ENCODE data around the gene ARAP3. TPM values are rescaled to one million over a fixed set of nuclear protein-coding genes. Genes with fewer than 3 reads are reported as not detected.

ARAP3 gene
- total and polyA plus RNA-seq, 9 of the 15 experiments (the other 6 are each of a cell fraction or from before 2014, with no cell fraction given), result 0.83 to 25.7 (median 6.4) TPM

GRCh38 chr5:141641634-141642267, 40.3 kb downstream of the ARAP3 start (continued):
- TF ChIP-seq ERF (CRISPR knock-in tag; IDR thresholded peaks at IDR 0.05) (no peak), ZNF232 (CRISPR knock-in tag; IDR thresholded peaks at IDR 0.05) (no peak), CHD2 (IDR thresholded peaks at IDR 0.05; ENCODE audit: low read depth, low read length) (no peak), RBM14 (IDR thresholded peaks at IDR 0.05; ENCODE audit: borderline replicate concordance, insufficient read depth, low read depth, low read length) (no peak), ZNF586 (CRISPR knock-in tag; conservative IDR thresholded peaks at IDR 0.05) (no peak), CSDE1 (IDR thresholded peaks at IDR 0.05) (no peak), POLR2AphosphoS2 (IDR thresholded peaks at IDR 0.05; ENCODE audit: low read length) (no peak), FOSL1 (tag; conservative IDR thresholded peaks at IDR 0.05) (peak; percentile 91), PPARD (CRISPR knock-in tag; IDR thresholded peaks at IDR 0.05) (no peak), CEBPG (CRISPR knock-in tag; IDR thresholded peaks at IDR 0.05) (no peak), CEBPG (tag; conservative IDR thresholded peaks at IDR 0.05 in 1 of 2, IDR thresholded peaks at IDR 0.05 in 1 of 2) (peak in 1 of 2 experiments; percentile 40; a peak in 1 of 4 replicates), ZNF224 (CRISPR knock-in tag; IDR thresholded peaks at IDR 0.05) (no peak), CCAR2 (IDR thresholded peaks at IDR 0.05; ENCODE audit: low read depth, low read length) (no peak)
- TF ChIP-seq, protein P1, sequence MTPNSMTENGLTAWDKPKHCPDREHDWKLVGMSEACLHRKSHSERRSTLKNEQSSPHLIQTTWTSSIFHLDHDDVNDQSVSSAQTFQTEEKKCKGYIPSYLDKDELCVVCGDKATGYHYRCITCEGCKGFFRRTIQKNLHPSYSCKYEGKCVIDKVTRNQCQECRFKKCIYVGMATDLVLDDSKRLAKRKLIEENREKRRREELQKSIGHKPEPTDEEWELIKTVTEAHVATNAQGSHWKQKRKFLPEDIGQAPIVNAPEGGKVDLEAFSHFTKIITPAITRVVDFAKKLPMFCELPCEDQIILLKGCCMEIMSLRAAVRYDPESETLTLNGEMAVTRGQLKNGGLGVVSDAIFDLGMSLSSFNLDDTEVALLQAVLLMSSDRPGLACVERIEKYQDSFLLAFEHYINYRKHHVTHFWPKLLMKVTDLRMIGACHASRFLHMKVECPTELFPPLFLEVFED (CRISPR knock-in tag; conservative IDR thresholded peaks at IDR 0.05), result no peak
- TF ChIP-seq, protein P2, sequence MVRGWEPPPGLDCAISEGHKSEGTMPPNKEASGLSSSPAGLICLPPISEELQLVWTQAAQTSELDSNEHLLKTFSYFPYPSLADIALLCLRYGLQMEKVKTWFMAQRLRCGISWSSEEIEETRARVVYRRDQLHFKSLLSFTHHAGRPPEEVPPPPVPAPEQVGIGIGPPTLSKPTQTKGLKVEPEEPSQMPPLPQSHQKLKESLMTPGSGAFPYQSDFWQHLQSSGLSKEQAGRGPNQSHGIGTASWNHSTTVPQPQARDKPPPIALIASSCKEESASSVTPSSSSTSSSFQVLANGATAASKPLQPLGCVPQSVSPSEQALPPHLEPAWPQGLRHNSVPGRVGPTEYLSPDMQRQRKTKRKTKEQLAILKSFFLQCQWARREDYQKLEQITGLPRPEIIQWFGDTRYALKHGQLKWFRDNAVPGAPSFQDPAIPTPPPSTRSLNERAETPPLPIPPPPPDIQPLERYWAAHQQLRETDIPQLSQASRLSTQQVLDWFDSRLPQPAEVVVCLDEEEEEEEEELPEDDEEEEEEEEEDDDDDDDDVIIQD (CRISPR knock-in tag; IDR thresholded peaks at IDR 0.05), result no peak
- TF ChIP-seq, protein P3, sequence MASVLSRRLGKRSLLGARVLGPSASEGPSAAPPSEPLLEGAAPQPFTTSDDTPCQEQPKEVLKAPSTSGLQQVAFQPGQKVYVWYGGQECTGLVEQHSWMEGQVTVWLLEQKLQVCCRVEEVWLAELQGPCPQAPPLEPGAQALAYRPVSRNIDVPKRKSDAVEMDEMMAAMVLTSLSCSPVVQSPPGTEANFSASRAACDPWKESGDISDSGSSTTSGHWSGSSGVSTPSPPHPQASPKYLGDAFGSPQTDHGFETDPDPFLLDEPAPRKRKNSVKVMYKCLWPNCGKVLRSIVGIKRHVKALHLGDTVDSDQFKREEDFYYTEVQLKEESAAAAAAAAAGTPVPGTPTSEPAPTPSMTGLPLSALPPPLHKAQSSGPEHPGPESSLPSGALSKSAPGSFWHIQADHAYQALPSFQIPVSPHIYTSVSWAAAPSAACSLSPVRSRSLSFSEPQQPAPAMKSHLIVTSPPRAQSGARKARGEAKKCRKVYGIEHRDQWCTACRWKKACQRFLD (CRISPR knock-in tag; IDR thresholded peaks at IDR 0.05), result no peak
- TF ChIP-seq, protein P4, sequence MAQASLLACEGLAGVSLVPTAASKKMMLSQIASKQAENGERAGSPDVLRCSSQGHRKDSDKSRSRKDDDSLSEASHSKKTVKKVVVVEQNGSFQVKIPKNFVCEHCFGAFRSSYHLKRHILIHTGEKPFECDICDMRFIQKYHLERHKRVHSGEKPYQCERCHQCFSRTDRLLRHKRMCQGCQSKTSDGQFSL (CRISPR knock-in tag; IDR thresholded peaks at IDR 0.05), result no peak
- TF ChIP-seq, protein P4 (tag; IDR thresholded peaks at IDR 0.05), result no peak

All from K562 (cell line).